GM13977 (cell line): ENCODE results near the gene TRAF6.

ENCODE experiments used
- DNase-seq: peaks from one replicate; pipeline ENCODE4 v3.0.0; 2012; ENCODE audit warnings: low spot score
- in situ Hi-C: fragments of 300-500 bp; cut with MboI; formaldehyde crosslinking; loops from one replicate; pipeline ENCODE4 v1.12.0; 2022; ENCODE audit warnings: low sequenced_read_pairs, low pct_unique_long_range_greater_than_20kb, mixed read lengths, inconsistent platforms; ENCODE audit not compliant: unreplicated experiment
- TF ChIP-seq, protein P1 (sequence below): IDR thresholded peaks from 2 replicates; pipeline ENCODE4 v1.5.1; 2012; ENCODE audit warnings: mild to moderate bottlenecking, control low read depth; ENCODE audit not compliant: insufficient read depth; ENCODE audit errors: extremely low read depth, missing control alignments

The TRAF6 gene

DNA sequence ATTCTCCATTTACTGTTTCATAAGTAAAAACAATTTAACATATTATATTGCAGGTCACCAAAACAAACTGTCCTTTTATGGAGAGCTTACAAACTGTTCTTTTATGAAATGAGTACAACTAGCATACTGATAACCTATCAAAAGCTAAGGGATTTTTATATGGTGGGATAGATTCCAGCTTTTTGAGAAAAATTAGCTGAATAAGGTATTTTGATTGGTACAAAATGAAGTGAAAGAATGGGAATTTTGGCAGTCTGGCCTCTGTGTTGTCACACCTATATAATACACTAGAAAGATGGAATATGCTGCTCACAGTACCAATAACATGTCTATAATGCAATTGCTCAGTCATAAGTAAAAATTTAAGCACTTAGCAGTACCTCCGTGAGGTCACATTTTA, 11.4 kb downstream of the TRAF6 start:
- DNase-seq: no peak
- TF ChIP-seq, protein P1, sequence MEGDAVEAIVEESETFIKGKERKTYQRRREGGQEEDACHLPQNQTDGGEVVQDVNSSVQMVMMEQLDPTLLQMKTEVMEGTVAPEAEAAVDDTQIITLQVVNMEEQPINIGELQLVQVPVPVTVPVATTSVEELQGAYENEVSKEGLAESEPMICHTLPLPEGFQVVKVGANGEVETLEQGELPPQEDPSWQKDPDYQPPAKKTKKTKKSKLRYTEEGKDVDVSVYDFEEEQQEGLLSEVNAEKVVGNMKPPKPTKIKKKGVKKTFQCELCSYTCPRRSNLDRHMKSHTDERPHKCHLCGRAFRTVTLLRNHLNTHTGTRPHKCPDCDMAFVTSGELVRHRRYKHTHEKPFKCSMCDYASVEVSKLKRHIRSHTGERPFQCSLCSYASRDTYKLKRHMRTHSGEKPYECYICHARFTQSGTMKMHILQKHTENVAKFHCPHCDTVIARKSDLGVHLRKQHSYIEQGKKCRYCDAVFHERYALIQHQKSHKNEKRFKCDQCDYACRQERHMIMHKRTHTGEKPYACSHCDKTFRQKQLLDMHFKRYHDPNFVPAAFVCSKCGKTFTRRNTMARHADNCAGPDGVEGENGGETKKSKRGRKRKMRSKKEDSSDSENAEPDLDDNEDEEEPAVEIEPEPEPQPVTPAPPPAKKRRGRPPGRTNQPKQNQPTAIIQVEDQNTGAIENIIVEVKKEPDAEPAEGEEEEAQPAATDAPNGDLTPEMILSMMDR: no peak
- in situ Hi-C loops: loop anchor here (10.0 kb wide), 1 partner anchor 194 kb away; no protein-coding TSS in a partner anchor

DNA sequence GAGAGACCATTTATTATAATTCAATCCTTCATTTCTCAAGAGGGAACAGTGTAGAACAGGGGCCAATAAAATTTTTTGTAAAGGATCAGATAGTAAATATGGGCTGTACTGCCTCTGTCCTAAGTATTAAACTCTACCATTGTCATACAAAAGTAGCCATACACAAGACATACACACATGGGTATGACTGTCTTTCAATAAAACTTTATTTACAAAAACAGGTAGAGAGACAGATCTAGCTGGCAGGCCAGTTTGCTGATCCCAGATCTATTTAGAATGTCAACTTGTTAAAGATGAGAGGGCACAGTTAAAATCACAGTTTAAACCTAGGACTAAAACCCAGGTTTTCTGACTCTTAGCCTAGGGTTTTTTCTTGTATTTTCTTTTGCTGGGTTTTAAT, 16.7 kb downstream of the TRAF6 start:
- TF ChIP-seq, protein P1: no peak
- in situ Hi-C loops: loop anchor here (10.0 kb wide), 1 partner anchor 189 kb away; no protein-coding TSS in a partner anchor

DNA sequence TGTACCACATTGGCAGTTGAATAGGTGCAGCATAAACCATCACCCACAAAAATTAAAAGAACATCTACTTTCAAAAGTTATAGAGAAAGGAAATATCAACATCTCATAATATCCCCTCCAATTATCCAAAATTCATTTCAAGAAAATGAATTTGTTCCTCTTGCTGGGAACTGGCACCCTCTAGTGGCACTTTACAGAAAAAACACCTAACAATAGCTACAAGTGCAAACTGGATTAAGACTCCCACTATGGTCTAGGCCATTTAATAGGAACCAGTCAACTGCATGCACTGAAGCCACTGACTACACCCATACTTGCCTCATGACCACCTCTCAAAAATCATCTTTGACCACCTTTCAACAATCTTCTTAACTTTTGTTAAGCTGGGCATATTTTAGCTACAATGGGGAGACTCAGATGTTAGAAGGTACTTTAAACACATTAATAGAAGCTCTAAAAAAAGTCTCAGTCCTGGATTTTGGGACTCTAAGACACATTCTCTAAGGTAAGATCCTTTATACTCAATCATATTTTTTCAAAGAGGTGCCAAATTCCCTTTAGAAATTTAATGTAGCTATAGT, 17.3 kb downstream of the TRAF6 start:
- TF ChIP-seq, protein P1: peak; percentile 74
- DNase-seq: peak; percentile 47
- in situ Hi-C loops: loop anchor here (10.0 kb wide), 1 partner anchor 188 kb away; no protein-coding TSS in a partner anchor

More for the DNA sequence above, 16.7 kb downstream of the TRAF6 start:
- DNase-seq: no peak

DNA sequence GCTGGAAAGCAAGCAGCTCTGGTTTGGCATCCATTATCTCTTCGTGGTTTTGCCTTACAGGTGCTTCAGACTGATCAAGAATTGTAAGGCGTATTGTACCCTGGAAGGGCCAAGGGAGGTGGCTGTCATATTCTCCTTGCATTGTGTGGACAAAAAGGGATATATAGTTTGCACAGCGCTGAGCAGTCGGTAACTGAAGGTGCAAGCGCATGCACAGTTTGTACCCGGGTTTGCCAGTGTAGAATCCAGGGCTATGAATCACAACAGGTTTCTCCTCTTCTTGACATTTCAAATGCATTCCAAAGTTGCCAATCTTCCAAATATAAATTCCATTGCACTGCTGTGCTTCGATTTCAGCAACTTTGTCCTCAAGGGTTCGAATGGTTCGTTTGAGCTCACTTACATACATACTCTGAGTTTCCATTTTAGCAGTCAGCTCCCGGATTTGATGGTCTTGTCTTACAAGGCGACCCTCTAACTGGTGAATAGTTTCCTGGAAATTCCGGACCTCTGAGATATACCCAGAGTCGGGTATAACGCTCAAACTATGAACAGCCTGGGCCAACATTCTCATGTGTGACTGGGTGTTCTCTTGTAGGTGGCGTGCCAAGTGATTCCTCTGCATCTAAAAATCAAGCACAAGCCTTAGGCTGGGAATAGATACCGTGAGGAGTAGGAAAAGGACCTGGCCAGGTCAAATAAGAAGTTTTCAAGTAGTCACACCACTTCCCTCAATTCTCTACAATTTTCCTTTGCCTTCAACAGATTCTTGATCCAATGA, 19.9 kb downstream of the TRAF6 start:
- no peak for DNase-seq
- TF ChIP-seq, protein P1: no peak
- in situ Hi-C loops: loop anchor here (10.0 kb wide), 1 partner anchor 185 kb away; no protein-coding TSS in a partner anchor

DNA sequence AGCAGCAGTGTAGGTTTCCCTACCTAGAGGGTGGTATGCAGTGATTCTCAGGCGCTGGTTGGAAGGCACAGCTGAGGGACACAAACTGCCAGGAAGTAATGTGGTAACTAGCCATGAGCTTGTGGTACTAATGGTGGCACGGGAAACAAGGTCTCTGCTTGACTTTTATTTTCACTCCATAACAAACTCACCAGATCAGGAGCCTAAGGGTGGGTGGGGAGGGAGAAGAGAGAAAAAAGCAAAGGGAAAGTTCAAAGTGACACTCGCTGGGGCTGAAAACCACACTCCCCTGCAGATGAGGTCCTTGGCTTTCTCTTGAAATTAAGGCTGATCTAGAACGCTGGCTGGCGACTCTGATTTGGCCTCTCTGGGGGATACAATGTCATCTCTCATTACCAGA, 22.0 kb downstream of the TRAF6 start:
- TF ChIP-seq, protein P1: no peak
- DNase-seq: no peak
- in situ Hi-C loops: no loop called here

DNA sequence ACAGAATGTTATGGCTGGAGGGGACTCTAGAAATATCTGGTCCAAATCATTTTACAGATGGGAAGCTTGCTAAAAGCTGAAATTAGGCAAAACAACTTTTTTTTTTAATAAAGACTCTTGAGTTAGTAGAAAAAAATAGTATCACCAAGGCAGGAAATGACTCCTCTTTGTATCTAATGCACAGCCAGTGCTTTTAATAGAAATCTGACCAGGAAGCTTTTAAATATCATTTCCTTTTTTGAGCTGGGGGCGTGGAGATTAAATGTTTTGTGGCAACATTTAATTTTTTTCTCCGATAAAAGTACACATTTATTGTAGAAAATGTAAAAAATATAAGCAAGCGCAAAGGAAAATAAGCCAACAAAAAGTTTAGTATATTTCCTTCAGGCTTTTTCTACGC, 22.5 kb downstream of the TRAF6 start:
- in situ Hi-C loops: no loop called here
- DNase-seq: no peak
- TF ChIP-seq, protein P1: no peak
